Transverse colon (tissue), 4 donors: ENCODE measurements around the gene WNT16. TPM values are rescaled to one million over a fixed set of nuclear protein-coding genes. Genes with fewer than 3 reads are reported as not detected.
A peak's percentile ranks its signal among the peaks of the same experiment; 100 is the strongest.

Experiments
- DNase-seq: peaks from one replicate; pipeline ENCODE4 v3.0.0-alpha.2; 2019
- H3K27ac ChIP-seq, 4 donors: fragments of 200-600 bp; sonication (generic); 2 replicates each; pipeline ENCODE4 v1.5.1; 2016 to 2018; ENCODE audit warnings: inconsistent platforms in 4 of 4
- H3K27me3 ChIP-seq: fragments of 200-600 bp; sonication (generic); 2 replicates; pipeline ENCODE4 v1.5.1; 2017; ENCODE audit warnings: inconsistent platforms
- H3K36me3 ChIP-seq, 4 donors: fragments of 200-600 bp; sonication (generic); 2 replicates each; pipeline ENCODE4 v1.5.1; 2017 to 2019; ENCODE audit warnings: inconsistent platforms in 4 of 4
- H3K4me1 ChIP-seq, 4 donors: fragments of 200-600 bp; sonication (generic); 2 replicates each; pipeline ENCODE4 v1.5.1; 2017 to 2020; ENCODE audit warnings: inconsistent platforms in 4 of 4
- H3K4me3 ChIP-seq, 4 donors: fragments of 200-600 bp; sonication (generic); 1 replicate in 1 of 4; 2 replicates in 3 of 4; pipeline versions ENCODE4 v1.5.1 to v1.6.1; 2017 to 2019; ENCODE audit warnings: inconsistent platforms in 4 of 4
- H3K9me3 ChIP-seq, 2 donors: fragments of 200-600 bp; sonication (generic); 2 replicates each; pipeline ENCODE4 v1.5.1; 2017 to 2019; ENCODE audit warnings: inconsistent platforms in 2 of 2
- CTCF ChIP-seq, 5 experiments: fragments of 200-600 bp in 3 of 5; fragments of 450-650 bp in 2 of 5; sonication (generic) in 3 of 5; IDR thresholded peaks; 1 replicate in 2 of 5; 2 replicates in 3 of 5; pipeline ENCODE4 v1.5.1; 2016 to 2017; ENCODE audit warnings: antibody characterized with exemption in 5 of 5, inconsistent platforms in 3 of 5, mild to moderate bottlenecking in 2 of 5, moderate library complexity in 1 of 5
- EP300 ChIP-seq: sonication (generic); formaldehyde crosslinking; IDR thresholded peaks from one replicate; pipeline ENCODE4 v1.6.1; 2017; ENCODE audit warnings: antibody characterized with exemption, low read depth
- POLR2A ChIP-seq: fragments of 450-650 bp; IDR thresholded peaks from one replicate; pipeline ENCODE4 v1.6.1; 2016; ENCODE audit warnings: antibody characterized with exemption, mild to moderate bottlenecking, moderate library complexity
- POLR2AphosphoS5 ChIP-seq, 3 donors: sonication (generic); formaldehyde crosslinking; IDR thresholded peaks; one replicate each; pipeline ENCODE4 v1.6.1; 2016; ENCODE audit warnings: antibody characterized with exemption in 3 of 3
- WGBS, 2 donors: methylation state at CpG; one replicate each; pipeline ENCODE4 v1.1.5; 2018; ENCODE audit warnings: low coverage in 1 of 2; 5-methylcytosine and 5-hydroxymethylcytosine counted together
- in situ Hi-C, 4 donors: fragments of 200-750 bp; cut with MboI; loops; one replicate each; pipeline versions ENCODE4 v1.15.0 to v1.15.1; 2017; ENCODE audit warnings: low sequenced_read_pairs in 3 of 4, low pct_ligation_motif_present in 1 of 4, low pct_unique_long_range_greater_than_20kb in 1 of 4
- intact Hi-C: fragments of 100-400 bp; cut with DNase I; formaldehyde crosslinking; loops from one replicate; pipeline ENCODE4 v1.15.1; 2023; ENCODE audit warnings: low total_unique reads
- total RNA-seq, 4 donors: library from RNA; depleted of rRNA; stranded (reverse); fragments of >200 nt; gene quantifications; one replicate each; pipeline ENCODE4 v1.1.0, GENCODE V29; 2016

Gene WNT16
- total RNA-seq, 4 donors from 2014 or later, result 0.32 TPM; not detected in 3

- no peak for DNase-seq
- 60 to 73% methylated on average over 2 of the region's 2 CpGs for WGBS, 2 donors
- no peaks in the 10 kb centered on the region for H3K9me3 ChIP-seq
- TF ChIP-seq CTCF (IDR thresholded peaks at IDR 0.05), result no peak
- in situ Hi-C loops (no loop called here), intact Hi-C loops (no loop called here)
- H3K27me3 ChIP-seq, result no peaks in the 10 kb centered on the region
- no peak overlapping the region for H3K4me3 ChIP-seq
- peak overlapping the region in 2 of 4 donors; percentile 7 to 31 for H3K27ac ChIP-seq
- H3K4me1 ChIP-seq, result peaks cover 15 to 45% (median 31%) of the 10 kb centered on the region in 4 donors
- H3K36me3 ChIP-seq, result no peaks in the 10 kb centered on the region
Observed at GRCh38 chr7:121384265-121384664, 55.5 kb downstream of the WNT16 start.

GRCh38 chr7:121385056-121385799, 56.4 kb downstream of the WNT16 start:
- TF ChIP-seq EP300 (no peak), POLR2AphosphoS5 (IDR thresholded peaks at IDR 0.05) (no peak), POLR2A (no peak), CTCF (IDR thresholded peaks at IDR 0.05) (no peak)
- intact Hi-C loops (no loop called here), in situ Hi-C loops (no loop called here)
- DNase-seq, result no peak
- Histone ChIP-seq H3K27ac (peak overlapping the region in 2 of 4 donors; percentile 31 to 59), H3K9me3 (no peaks in the 10 kb centered on the region), H3K4me1 (peaks cover 15 to 55% (median 35%) of the 10 kb centered on the region in 4 donors), H3K4me3 (no peak overlapping the region), H3K27me3 (no peaks in the 10 kb centered on the region), H3K36me3 (no peaks in the 10 kb centered on the region)
- WGBS, 2 donors, result 58 to 67% methylated on average over 4 of the region's 4 CpGs

- intact Hi-C loops (no loop called here), in situ Hi-C loops (no loop called here)
- Histone ChIP-seq H3K9me3 (no peaks in the 10 kb centered on the region), H3K27me3 (no peaks in the 10 kb centered on the region), H3K4me3 (no peak overlapping the region), H3K27ac (peak overlapping the region in 3 of 4 donors; percentile 1 to 59 (median 31)), H3K4me1 (peaks cover 15 to 57% (median 36%) of the 10 kb centered on the region in 4 donors), H3K36me3 (no peaks in the 10 kb centered on the region)
- TF ChIP-seq CTCF (IDR thresholded peaks at IDR 0.05) (no peak), POLR2AphosphoS5 (IDR thresholded peaks at IDR 0.05) (no peak), POLR2A (no peak), EP300 (no peak)
- DNase-seq, result no peak
- 20 to 22% methylated on average over 1 of the region's 1 CpG for WGBS, 2 donors
Observed at GRCh38 chr7:121385800-121386179, 57.0 kb downstream of the WNT16 start.

GRCh38 chr7:121388950-121389349, 60.1 kb downstream of the WNT16 start:
- in situ Hi-C loops, result no loop called here
- 86 to 100% methylated on average over 1 of the region's 1 CpG for WGBS, 2 donors
- Histone ChIP-seq H3K27ac (no peak overlapping the region), H3K9me3 (no peaks in the 10 kb centered on the region), H3K36me3 (peaks cover 0 to 6% (median 0%) of the 10 kb centered on the region in 4 donors), H3K4me3 (no peak overlapping the region), H3K4me1 (peaks cover 15 to 48% (median 28%) of the 10 kb centered on the region in 4 donors), H3K27me3 (no peaks in the 10 kb centered on the region)
- intact Hi-C loops, result no loop called here
- no peak for DNase-seq
- TF ChIP-seq POLR2AphosphoS5 (IDR thresholded peaks at IDR 0.05), result no peak

- in situ Hi-C loops, result no loop called here
- intact Hi-C loops, result no loop called here
- no peak for DNase-seq
- TF ChIP-seq POLR2AphosphoS5 (IDR thresholded peaks at IDR 0.05) (no peak), POLR2A (no peak), CTCF (IDR thresholded peaks at IDR 0.05) (no peak), EP300 (no peak)
- no peak overlapping the region for H3K4me3 ChIP-seq
- peaks cover 5 to 48% (median 23%) of the 10 kb centered on the region in 4 donors for H3K4me1 ChIP-seq
- peaks cover 0 to 8% (median 0%) of the 10 kb centered on the region in 4 donors for H3K36me3 ChIP-seq
- no peak overlapping the region for H3K27ac ChIP-seq
- H3K9me3 ChIP-seq, result no peaks in the 10 kb centered on the region
- no peaks in the 10 kb centered on the region for H3K27me3 ChIP-seq
Observed at GRCh38 chr7:121390109-121390508, 61.3 kb downstream of the WNT16 start.
